ENCODE data around the gene ABCA5. TPM values are rescaled to one million over a fixed set of nuclear protein-coding genes. Genes with fewer than 3 reads are reported as not detected.

The ABCA5 gene
- total and polyA plus RNA-seq, 10 of the 15 experiments (the other 5 are each of a cell fraction or from before 2014, with no cell fraction given) = 11.8 to 31.1 (median 18.1) TPM

DNA sequence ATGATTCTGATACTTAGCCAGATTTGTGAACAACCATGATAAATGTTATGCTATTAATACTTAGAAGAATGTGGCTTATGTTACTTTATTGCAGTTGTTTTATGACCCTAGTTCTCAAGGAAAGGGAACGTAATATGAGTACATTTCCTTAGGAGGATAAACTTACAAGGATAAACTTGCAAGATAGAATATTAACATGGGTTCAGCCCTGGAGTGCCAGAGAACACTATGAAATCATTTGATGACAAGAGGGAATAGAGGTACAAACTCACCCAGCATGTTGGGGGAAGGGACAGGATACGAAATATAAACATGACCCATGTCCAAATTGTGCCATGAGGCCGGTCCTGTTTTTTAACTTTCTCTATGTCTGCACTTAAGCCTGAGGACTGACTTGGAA lies 13.0 kb upstream of the ABCA5 start:
- Histone ChIP-seq H3K4me2 (ENCODE audit: control insufficient read depth, insufficient read depth) (no peak overlapping the region), H3K9ac (ENCODE audit: control insufficient read depth, insufficient read depth, low read length) (no peak overlapping the region), H2AFZ (ENCODE audit: control insufficient read depth, low read depth, low read length) (no peak overlapping the region), H3K4me1 (ENCODE audit: control insufficient read depth, insufficient read depth, low read length) (no peaks in the 10 kb centered on the region), H3K27ac (ENCODE audit: control insufficient read depth, insufficient read depth) (no peak overlapping the region), H3K27me3 (replicated peaks in 1 of 2; ENCODE audit: control insufficient read depth in 2 of 2, insufficient read depth in 2 of 2, low read length in 1 of 2) (no peaks in the 10 kb centered on the region), H4K20me1 (ENCODE audit: control insufficient read depth, insufficient read depth) (no peaks in the 10 kb centered on the region), H3K9me3 (replicated peaks; ENCODE audit: control insufficient read depth, insufficient read depth, low read length) (no peaks in the 10 kb centered on the region; the same call in 2 of the 3 replicates), H3K79me2 (ENCODE audit: control insufficient read depth, insufficient read depth, low read length) (no peaks in the 10 kb centered on the region), H3K36me3 (ENCODE audit: control insufficient read depth in 2 of 2, insufficient read depth in 2 of 2, low read length in 1 of 2) (no peaks in the 10 kb centered on the region), H3K4me3 (no peak overlapping the region)
- no peak for DNase-seq (ENCODE audit: low read depth, low spot score)
- intact Hi-C loops (cut with micrococcal nuclease; ENCODE audit: unreplicated experiment) (no loop called here), in situ Hi-C loops (cut with MboI) (no loop called here)
- no TSS peak for BruUV-seq (replicated peaks)
- 29% methylated on average over 3 of the region's 3 CpGs for WGBS (ENCODE audit: insufficient coverage, insufficient replicate concordance, low lambda C conversion rate, missing lambda C conversion rate)
- ChIA-PET CTCF (interaction anchor here (0.8 to 1.3 kb wide), 3 partner anchors 17 to 184 kb away, joined by 3 to 5 read pairs (median 4); no protein-coding TSS in a partner anchor), SMC1A (ENCODE audit: uncharacterized antibody, unreplicated experiment) (no interaction called here), RAD21 (ENCODE audit: unreplicated experiment) (no interaction called here), POLR2A (no interaction called here)
- ATAC-seq = no peak
- TF ChIP-seq SPI1 (IDR thresholded peaks at IDR 0.05; ENCODE audit: borderline replicate concordance, insufficient read depth, low read depth, low read length) (no peak), FOXM1 (IDR thresholded peaks at IDR 0.05; ENCODE audit: low read depth, low read length) (no peak), IRF4 (IDR thresholded peaks at IDR 0.05; ENCODE audit: low read depth, low read length) (no peak), SUZ12 (IDR thresholded peaks at IDR 0.05; ENCODE audit: unreplicated experiment) (no peak), KLF5 (IDR thresholded peaks at IDR 0.05; ENCODE audit: partially characterized antibody) (no peak), ZSCAN29 (IDR thresholded peaks at IDR 0.05) (no peak), ZNF207 (IDR thresholded peaks at IDR 0.05; ENCODE audit: borderline replicate concordance) (no peak), ATF3 (IDR thresholded peaks at IDR 0.05; ENCODE audit: borderline replicate concordance, extremely low read depth, low read depth, low read length) (no peak)
- TF ChIP-seq, protein P1, sequence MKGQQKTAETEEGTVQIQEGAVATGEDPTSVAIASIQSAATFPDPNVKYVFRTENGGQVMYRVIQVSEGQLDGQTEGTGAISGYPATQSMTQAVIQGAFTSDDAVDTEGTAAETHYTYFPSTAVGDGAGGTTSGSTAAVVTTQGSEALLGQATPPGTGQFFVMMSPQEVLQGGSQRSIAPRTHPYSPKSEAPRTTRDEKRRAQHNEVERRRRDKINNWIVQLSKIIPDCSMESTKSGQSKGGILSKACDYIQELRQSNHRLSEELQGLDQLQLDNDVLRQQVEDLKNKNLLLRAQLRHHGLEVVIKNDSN (IDR thresholded peaks at IDR 0.05; ENCODE audit: borderline replicate concordance, extremely low read length, insufficient read depth, low read depth, low read length) = no peak
- TF ChIP-seq, protein P2, sequence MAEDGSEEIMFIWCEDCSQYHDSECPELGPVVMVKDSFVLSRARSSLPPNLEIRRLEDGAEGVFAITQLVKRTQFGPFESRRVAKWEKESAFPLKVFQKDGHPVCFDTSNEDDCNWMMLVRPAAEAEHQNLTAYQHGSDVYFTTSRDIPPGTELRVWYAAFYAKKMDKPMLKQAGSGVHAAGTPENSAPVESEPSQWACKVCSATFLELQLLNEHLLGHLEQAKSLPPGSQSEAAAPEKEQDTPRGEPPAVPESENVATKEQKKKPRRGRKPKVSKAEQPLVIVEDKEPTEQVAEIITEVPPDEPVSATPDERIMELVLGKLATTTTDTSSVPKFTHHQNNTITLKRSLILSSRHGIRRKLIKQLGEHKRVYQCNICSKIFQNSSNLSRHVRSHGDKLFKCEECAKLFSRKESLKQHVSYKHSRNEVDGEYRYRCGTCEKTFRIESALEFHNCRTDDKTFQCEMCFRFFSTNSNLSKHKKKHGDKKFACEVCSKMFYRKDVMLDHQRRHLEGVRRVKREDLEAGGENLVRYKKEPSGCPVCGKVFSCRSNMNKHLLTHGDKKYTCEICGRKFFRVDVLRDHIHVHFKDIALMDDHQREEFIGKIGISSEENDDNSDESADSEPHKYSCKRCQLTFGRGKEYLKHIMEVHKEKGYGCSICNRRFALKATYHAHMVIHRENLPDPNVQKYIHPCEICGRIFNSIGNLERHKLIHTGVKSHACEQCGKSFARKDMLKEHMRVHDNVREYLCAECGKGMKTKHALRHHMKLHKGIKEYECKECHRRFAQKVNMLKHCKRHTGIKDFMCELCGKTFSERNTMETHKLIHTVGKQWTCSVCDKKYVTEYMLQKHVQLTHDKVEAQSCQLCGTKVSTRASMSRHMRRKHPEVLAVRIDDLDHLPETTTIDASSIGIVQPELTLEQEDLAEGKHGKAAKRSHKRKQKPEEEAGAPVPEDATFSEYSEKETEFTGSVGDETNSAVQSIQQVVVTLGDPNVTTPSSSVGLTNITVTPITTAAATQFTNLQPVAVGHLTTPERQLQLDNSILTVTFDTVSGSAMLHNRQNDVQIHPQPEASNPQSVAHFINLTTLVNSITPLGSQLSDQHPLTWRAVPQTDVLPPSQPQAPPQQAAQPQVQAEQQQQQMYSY (CRISPR knock-in tag; IDR thresholded peaks at IDR 0.05) = no peak
- peak; percentile 35 for FAIRE-seq

Data from GM12878 (cell line).